ENCODE measurements around the gene GAL.

GAL gene

GRCh38 chr11:68653486-68654430, 30.6 kb upstream of the GAL start:
- DNase-seq: no peak
- no peak for TF ChIP-seq GATA1 (IDR thresholded peaks at IDR 0.05; ENCODE audit: low read depth, low read length)
- TF ChIP-seq POLR2A (IDR thresholded peaks at IDR 0.05; ENCODE audit: low read length): no peak

GRCh38 chr11:68654978-68655377, 29.4 kb upstream of the GAL start:
- TF ChIP-seq GATA1 (IDR thresholded peaks at IDR 0.05; ENCODE audit: low read depth, low read length): no peak
- no peak for DNase-seq

- no peak for DNase-seq
- TF ChIP-seq POLR2A (IDR thresholded peaks at IDR 0.05; ENCODE audit: low read length) (no peak), GATA1 (IDR thresholded peaks at IDR 0.05; ENCODE audit: low read depth, low read length) (no peak)
These were observed 28.9 kb upstream of the GAL start for GRCh38 chr11:68655406-68655805.

GRCh38 chr11:68655806-68656205, 28.5 kb upstream of the GAL start:
- no peak for DNase-seq
- no peak for TF ChIP-seq POLR2A (IDR thresholded peaks at IDR 0.05; ENCODE audit: low read length)
- TF ChIP-seq GATA1 (IDR thresholded peaks at IDR 0.05; ENCODE audit: low read depth, low read length): no peak

- TF ChIP-seq POLR2A (IDR thresholded peaks at IDR 0.05; ENCODE audit: low read length) (no peak), GATA1 (IDR thresholded peaks at IDR 0.05; ENCODE audit: low read depth, low read length) (no peak)
- no peak for DNase-seq
These were observed 27.1 kb upstream of the GAL start for GRCh38 chr11:68657021-68657780.

- no peak for DNase-seq
- TF ChIP-seq POLR2A (IDR thresholded peaks at IDR 0.05; ENCODE audit: low read length): no peak
- no peak for TF ChIP-seq GATA1 (IDR thresholded peaks at IDR 0.05; ENCODE audit: low read depth, low read length)
These were observed 26.2 kb upstream of the GAL start for GRCh38 chr11:68658097-68658496.

GRCh38 chr11:68658661-68659060, 25.7 kb upstream of the GAL start:
- DNase-seq: no peak
- TF ChIP-seq POLR2A (IDR thresholded peaks at IDR 0.05; ENCODE audit: low read length) (no peak), GATA1 (IDR thresholded peaks at IDR 0.05; ENCODE audit: low read depth, low read length) (no peak)

- DNase-seq: no peak
- no peak for TF ChIP-seq POLR2A (IDR thresholded peaks at IDR 0.05; ENCODE audit: low read length)
- TF ChIP-seq GATA1 (IDR thresholded peaks at IDR 0.05; ENCODE audit: low read depth, low read length): no peak
These were observed 25.0 kb upstream of the GAL start for GRCh38 chr11:68659158-68659921.

- DNase-seq: no peak
- no peak for TF ChIP-seq GATA1 (IDR thresholded peaks at IDR 0.05; ENCODE audit: low read depth, low read length)
- TF ChIP-seq POLR2A (IDR thresholded peaks at IDR 0.05; ENCODE audit: low read length): no peak
These were observed 24.1 kb upstream of the GAL start for GRCh38 chr11:68660066-68660810.

GRCh38 chr11:68661014-68661413, 23.3 kb upstream of the GAL start:
- no peak for DNase-seq
- TF ChIP-seq POLR2A (IDR thresholded peaks at IDR 0.05; ENCODE audit: low read length): no peak
- TF ChIP-seq GATA1 (IDR thresholded peaks at IDR 0.05; ENCODE audit: low read depth, low read length): no peak

- TF ChIP-seq GATA1 (IDR thresholded peaks at IDR 0.05; ENCODE audit: low read depth, low read length): no peak
- TF ChIP-seq POLR2A (IDR thresholded peaks at IDR 0.05; ENCODE audit: low read length): no peak
- DNase-seq: no peak
These were observed 22.4 kb upstream of the GAL start for GRCh38 chr11:68661697-68662603.

- TF ChIP-seq GATA1 (IDR thresholded peaks at IDR 0.05; ENCODE audit: low read depth, low read length) (no peak), POLR2A (IDR thresholded peaks at IDR 0.05; ENCODE audit: low read length) (no peak)
These were observed 20.8 kb upstream of the GAL start for GRCh38 chr11:68663482-68664010.

More at GRCh38 chr11:68663482-68664010, 20.8 kb upstream of the GAL start:
- no peak for DNase-seq
